Liver (tissue), 9 donors: ENCODE data around the gene PAH. TPM values are rescaled to one million over a fixed set of nuclear protein-coding genes. Genes with fewer than 3 reads are reported as not detected.

Experiments
- DNase-seq: peaks from one replicate; pipeline ENCODE4 v3.0.0-alpha.2; 2017; ENCODE audit warnings: low spot score
- H3K27ac ChIP-seq, 2 donors: one replicate each; pipeline ENCODE4 v1.7.0; 2013; ENCODE audit warnings: inconsistent platforms in 2 of 2, low read length in 2 of 2, control low read depth in 1 of 2, low read depth in 1 of 2, mild to moderate bottlenecking in 1 of 2
- H3K27me3 ChIP-seq, 4 donors: one replicate each; pipeline versions ENCODE4 v1.6.1 to v1.7.0; 2013; ENCODE audit warnings: low read length in 3 of 4, inconsistent platforms in 1 of 4, mild to moderate bottlenecking in 1 of 4, moderate library complexity in 1 of 4; ENCODE audit not compliant: control insufficient read depth in 4 of 4, insufficient read depth in 4 of 4
- H3K36me3 ChIP-seq, 4 donors: one replicate each; pipeline versions ENCODE4 v1.6.1 to v1.7.0; 2013; ENCODE audit warnings: low read length in 3 of 4, mild to moderate bottlenecking in 3 of 4, low read depth in 1 of 4, moderate library complexity in 1 of 4; ENCODE audit not compliant: control insufficient read depth in 4 of 4, insufficient read depth in 3 of 4
- H3K4me1 ChIP-seq, 4 donors: one replicate each; pipeline versions ENCODE4 v1.6.1 to v1.7.0; 2013; ENCODE audit warnings: low read length in 3 of 4, mild to moderate bottlenecking in 3 of 4, moderate library complexity in 1 of 4; ENCODE audit not compliant: control insufficient read depth in 4 of 4, insufficient read depth in 4 of 4
- H3K4me3 ChIP-seq, 3 donors: one replicate each; pipeline versions ENCODE4 v1.6.1 to v1.7.0; 2013; ENCODE audit warnings: low read length in 3 of 3, control low read depth in 1 of 3, low read depth in 1 of 3, mild to moderate bottlenecking in 1 of 3
- H3K9ac ChIP-seq, 2 donors: one replicate each; pipeline ENCODE4 v1.7.0; 2013; ENCODE audit warnings: low read length in 2 of 2, mild to moderate bottlenecking in 2 of 2, moderate library complexity in 2 of 2, control low read depth in 1 of 2, low read depth in 1 of 2
- H3K9me3 ChIP-seq, 4 donors: one replicate each; pipeline versions ENCODE4 v1.6.1 to v1.7.0; 2013; ENCODE audit warnings: low read length in 3 of 4; ENCODE audit not compliant: control insufficient read depth in 4 of 4
- ATF3 ChIP-seq: IDR thresholded peaks from 2 replicates; pipeline ENCODE4 v1.6.1; 2016; ENCODE audit warnings: antibody characterized with exemption
- FOXA1 ChIP-seq: IDR thresholded peaks from 2 replicates; pipeline ENCODE4 v1.6.1; 2016; ENCODE audit warnings: antibody characterized with exemption
- FOXA2 ChIP-seq: IDR thresholded peaks from 2 replicates; pipeline ENCODE4 v1.6.1; 2016; ENCODE audit warnings: antibody characterized with exemption
- GABPA ChIP-seq, 2 donors: IDR thresholded peaks in 1 of 2; conservative IDR thresholded peaks in 1 of 2; 2 replicates each; pipeline ENCODE4 v1.6.1; 2016; ENCODE audit warnings: antibody characterized with exemption in 2 of 2, mild to moderate bottlenecking in 1 of 2, moderate library complexity in 1 of 2
- HNF4A ChIP-seq, 2 donors: conservative IDR thresholded peaks; 2 replicates each; pipeline ENCODE4 v1.6.1; 2016; ENCODE audit warnings: antibody characterized with exemption in 2 of 2, mild to moderate bottlenecking in 2 of 2
- HNF4G ChIP-seq: IDR thresholded peaks from 2 replicates; pipeline ENCODE4 v1.6.1; 2016; ENCODE audit warnings: antibody characterized with exemption
- JUND ChIP-seq, 2 donors: IDR thresholded peaks; 2 replicates each; pipeline ENCODE4 v1.6.1; 2016; ENCODE audit warnings: antibody characterized with exemption in 2 of 2
- MAX ChIP-seq: IDR thresholded peaks from 2 replicates; pipeline ENCODE4 v1.6.1; 2016; ENCODE audit warnings: antibody characterized with exemption
- RAD21 ChIP-seq, 2 donors: IDR thresholded peaks; 2 replicates each; pipeline ENCODE4 v1.6.1; 2016; ENCODE audit warnings: antibody characterized with exemption in 2 of 2, mild to moderate bottlenecking in 2 of 2
- REST ChIP-seq: IDR thresholded peaks from 2 replicates; pipeline ENCODE4 v1.6.1; 2016; ENCODE audit warnings: antibody characterized with exemption, mild to moderate bottlenecking
- RXRA ChIP-seq, 2 donors: IDR thresholded peaks; 2 replicates each; pipeline ENCODE4 v1.6.1; 2017 to 2018; ENCODE audit warnings: antibody characterized with exemption in 2 of 2, mild to moderate bottlenecking in 1 of 2
- SP1 ChIP-seq: IDR thresholded peaks from 2 replicates; pipeline ENCODE4 v1.6.1; 2018; ENCODE audit warnings: antibody characterized with exemption, mild to moderate bottlenecking
- TAF1 ChIP-seq: conservative IDR thresholded peaks from 2 replicates; pipeline ENCODE4 v1.6.1; 2016; ENCODE audit warnings: antibody characterized with exemption, mild to moderate bottlenecking
- YY1 ChIP-seq: IDR thresholded peaks from 2 replicates; pipeline ENCODE4 v1.6.1; 2016; ENCODE audit warnings: antibody characterized with exemption, mild to moderate bottlenecking
- ZBTB33 ChIP-seq: IDR thresholded peaks from 2 replicates; pipeline ENCODE4 v1.6.1; 2016; ENCODE audit warnings: antibody characterized with exemption
- WGBS: extraction: QIAGEN DNeasy Blood & Tissue Kit; methylation state at CpG from one replicate; pipeline ENCODE4 v1.1.7; 2013; 5-methylcytosine and 5-hydroxymethylcytosine counted together
- polyA plus RNA-seq, 2 donors: library from polyadenylated mRNA; stranded (reverse) in 1 of 2; unstranded in 1 of 2; fragments of 200-250 nt in 1 of 2; fragments of >200 nt in 1 of 2; fragmentation: Nextera tagmentation in 1 of 2; extraction: Ambion mirVana in 1 of 2; gene quantifications; one replicate each; pipeline versions ENCODE4 v1.2.1 to v1.2.3, GENCODE V29; 2013 to 2015
- total RNA-seq, 2 donors: library from RNA; depleted of rRNA; stranded (reverse); fragments of >200 nt; gene quantifications; one replicate each; pipeline ENCODE4 v1.2.3, GENCODE V29; 2014
- donor health status: healthy.
- donor health status: healthy.
- donor health status: healthy.
- donor health status: healthy.
- donor health status: healthy.

Gene PAH
- total and polyA plus RNA-seq, 4 donors: 327 to 696 (median 568) TPM

GRCh38 chr12:102910137-102910536, 6.9 kb downstream of the PAH start:
- no peak overlapping the region for H3K4me3 ChIP-seq
- 64% methylated on average over 7 of the region's 7 CpGs for WGBS
- no peaks in the 10 kb centered on the region for H3K27me3 ChIP-seq
- peak overlapping the region in 1 of 2 donors; percentile 19 for H3K9ac ChIP-seq
- TF ChIP-seq HNF4G: no peak
- no peak for TF ChIP-seq MAX
- no peak for TF ChIP-seq JUND (IDR thresholded peaks at IDR 0.05)
- TF ChIP-seq FOXA1: no peak
- TF ChIP-seq GABPA (IDR thresholded peaks at IDR 0.05 in 1 of 2, conservative IDR thresholded peaks at IDR 0.05 in 1 of 2): no peak
- H3K4me1 ChIP-seq: peaks cover 5 to 78% (median 53%) of the 10 kb centered on the region in 4 donors
- peaks cover 0 to 11% (median 2%) of the 10 kb centered on the region in 4 donors for H3K36me3 ChIP-seq
- no peak for DNase-seq
- no peaks in the 10 kb centered on the region for H3K9me3 ChIP-seq
- H3K27ac ChIP-seq: peak overlapping the region; percentile 68 to 90

- WGBS: 72% methylated on average over 4 of the region's 4 CpGs
- DNase-seq: no peak
- H3K4me3 ChIP-seq: no peak overlapping the region
- peak overlapping the region in 1 of 2 donors; percentile 6 for H3K27ac ChIP-seq
- TF ChIP-seq SP1 (no peak), YY1 (peak; percentile 16)
- no peaks in the 10 kb centered on the region for H3K9me3 ChIP-seq
- H3K4me1 ChIP-seq: peaks cover 8 to 80% (median 52%) of the 10 kb centered on the region in 4 donors
- no peaks in the 10 kb centered on the region for H3K27me3 ChIP-seq
- H3K36me3 ChIP-seq: peaks cover 0 to 13% (median 2%) of the 10 kb centered on the region in 4 donors
- H3K9ac ChIP-seq: no peak overlapping the region
These were observed 9.1 kb downstream of the PAH start for GRCh38 chr12:102907918-102908317.

- Histone ChIP-seq H3K36me3 (peaks cover 0 to 9% (median 4%) of the 10 kb centered on the region in 4 donors), H3K27me3 (no peaks in the 10 kb centered on the region), H3K9ac (peak overlapping the region in 1 of 2 donors; percentile 68), H3K9me3 (no peaks in the 10 kb centered on the region), H3K4me1 (peaks cover 9 to 78% (median 43%) of the 10 kb centered on the region in 4 donors), H3K4me3 (no peak overlapping the region), H3K27ac (peak overlapping the region; percentile 38 to 47)
- WGBS: 40% methylated on average over 3 of the region's 3 CpGs
- TF ChIP-seq RXRA (IDR thresholded peaks at IDR 0.05) (peak in 1 of 2 donors; percentile 57), YY1 (peak; percentile 10), HNF4A (conservative IDR thresholded peaks at IDR 0.05) (peak; percentile 28 to 69), RAD21 (IDR thresholded peaks at IDR 0.05) (no peak), SP1 (no peak), TAF1 (no peak)
- DNase-seq: no peak
These were observed 11.8 kb downstream of the PAH start for GRCh38 chr12:102905229-102905628.

- H3K4me1 ChIP-seq: peaks cover 6 to 80% (median 42%) of the 10 kb centered on the region in 4 donors
- peaks cover 0 to 9% (median 4%) of the 10 kb centered on the region in 4 donors for H3K36me3 ChIP-seq
- 35% methylated on average over 1 of the region's 1 CpG for WGBS
- H3K9me3 ChIP-seq: no peaks in the 10 kb centered on the region
- H3K4me3 ChIP-seq: no peak overlapping the region
- no peaks in the 10 kb centered on the region for H3K27me3 ChIP-seq
- no peak overlapping the region for H3K9ac ChIP-seq
- DNase-seq: no peak
- peak overlapping the region in 1 of 2 donors; percentile 51 for H3K27ac ChIP-seq
- TF ChIP-seq FOXA2 (no peak), SP1 (peak; percentile 59), ZBTB33 (no peak), ATF3 (no peak), RAD21 (IDR thresholded peaks at IDR 0.05) (peak in 1 of 2 donors; percentile 2), FOXA1 (no peak), REST (no peak), TAF1 (no peak)
These were observed 13.6 kb downstream of the PAH start for GRCh38 chr12:102903337-102904007.
